HL-60 (cell line): Measurements from ENCODE around the gene SLAMF6.
"Not testable (repeated sequence)": the region's sequence is repeated elsewhere in the genome, so short reads cannot be mapped to it uniquely, and the experiment has no call there.

Source experiments
- GABPA ChIP-seq: IDR thresholded peaks from 2 replicates; pipeline ENCODE4 v1.6.1; 2012; ENCODE audit warnings: low read depth
- POLR2AphosphoS5 ChIP-seq: IDR thresholded peaks from 2 replicates; pipeline ENCODE4 v1.6.1; 2012; ENCODE audit warnings: low read depth
- TF ChIP-seq, protein P1 (sequence below): IDR thresholded peaks from one replicate; pipeline ENCODE4 v1.5.1; 2011; ENCODE audit warnings: low read length, control low read depth, inconsistent platforms; ENCODE audit not compliant: insufficient read depth
- TF ChIP-seq, protein P2 (sequence below): IDR thresholded peaks from 2 replicates; pipeline ENCODE4 v1.6.1; 2012; ENCODE audit warnings: low read depth; ENCODE audit not compliant: insufficient replicate concordance

GRCh38 chr1:160562745-160563144, 39.7 kb upstream of the SLAMF6 start:
- TF ChIP-seq, protein P1, sequence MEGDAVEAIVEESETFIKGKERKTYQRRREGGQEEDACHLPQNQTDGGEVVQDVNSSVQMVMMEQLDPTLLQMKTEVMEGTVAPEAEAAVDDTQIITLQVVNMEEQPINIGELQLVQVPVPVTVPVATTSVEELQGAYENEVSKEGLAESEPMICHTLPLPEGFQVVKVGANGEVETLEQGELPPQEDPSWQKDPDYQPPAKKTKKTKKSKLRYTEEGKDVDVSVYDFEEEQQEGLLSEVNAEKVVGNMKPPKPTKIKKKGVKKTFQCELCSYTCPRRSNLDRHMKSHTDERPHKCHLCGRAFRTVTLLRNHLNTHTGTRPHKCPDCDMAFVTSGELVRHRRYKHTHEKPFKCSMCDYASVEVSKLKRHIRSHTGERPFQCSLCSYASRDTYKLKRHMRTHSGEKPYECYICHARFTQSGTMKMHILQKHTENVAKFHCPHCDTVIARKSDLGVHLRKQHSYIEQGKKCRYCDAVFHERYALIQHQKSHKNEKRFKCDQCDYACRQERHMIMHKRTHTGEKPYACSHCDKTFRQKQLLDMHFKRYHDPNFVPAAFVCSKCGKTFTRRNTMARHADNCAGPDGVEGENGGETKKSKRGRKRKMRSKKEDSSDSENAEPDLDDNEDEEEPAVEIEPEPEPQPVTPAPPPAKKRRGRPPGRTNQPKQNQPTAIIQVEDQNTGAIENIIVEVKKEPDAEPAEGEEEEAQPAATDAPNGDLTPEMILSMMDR = not testable (repeated sequence)
- not testable (repeated sequence) for TF ChIP-seq GABPA, POLR2AphosphoS5
- TF ChIP-seq, protein P2, sequence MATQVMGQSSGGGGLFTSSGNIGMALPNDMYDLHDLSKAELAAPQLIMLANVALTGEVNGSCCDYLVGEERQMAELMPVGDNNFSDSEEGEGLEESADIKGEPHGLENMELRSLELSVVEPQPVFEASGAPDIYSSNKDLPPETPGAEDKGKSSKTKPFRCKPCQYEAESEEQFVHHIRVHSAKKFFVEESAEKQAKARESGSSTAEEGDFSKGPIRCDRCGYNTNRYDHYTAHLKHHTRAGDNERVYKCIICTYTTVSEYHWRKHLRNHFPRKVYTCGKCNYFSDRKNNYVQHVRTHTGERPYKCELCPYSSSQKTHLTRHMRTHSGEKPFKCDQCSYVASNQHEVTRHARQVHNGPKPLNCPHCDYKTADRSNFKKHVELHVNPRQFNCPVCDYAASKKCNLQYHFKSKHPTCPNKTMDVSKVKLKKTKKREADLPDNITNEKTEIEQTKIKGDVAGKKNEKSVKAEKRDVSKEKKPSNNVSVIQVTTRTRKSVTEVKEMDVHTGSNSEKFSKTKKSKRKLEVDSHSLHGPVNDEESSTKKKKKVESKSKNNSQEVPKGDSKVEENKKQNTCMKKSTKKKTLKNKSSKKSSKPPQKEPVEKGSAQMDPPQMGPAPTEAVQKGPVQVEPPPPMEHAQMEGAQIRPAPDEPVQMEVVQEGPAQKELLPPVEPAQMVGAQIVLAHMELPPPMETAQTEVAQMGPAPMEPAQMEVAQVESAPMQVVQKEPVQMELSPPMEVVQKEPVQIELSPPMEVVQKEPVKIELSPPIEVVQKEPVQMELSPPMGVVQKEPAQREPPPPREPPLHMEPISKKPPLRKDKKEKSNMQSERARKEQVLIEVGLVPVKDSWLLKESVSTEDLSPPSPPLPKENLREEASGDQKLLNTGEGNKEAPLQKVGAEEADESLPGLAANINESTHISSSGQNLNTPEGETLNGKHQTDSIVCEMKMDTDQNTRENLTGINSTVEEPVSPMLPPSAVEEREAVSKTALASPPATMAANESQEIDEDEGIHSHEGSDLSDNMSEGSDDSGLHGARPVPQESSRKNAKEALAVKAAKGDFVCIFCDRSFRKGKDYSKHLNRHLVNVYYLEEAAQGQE = not testable (repeated sequence)
